Measurements from ENCODE around the gene RAB13. TPM values are rescaled to one million over a fixed set of nuclear protein-coding genes. Genes with fewer than 3 reads are reported as not detected.

Gene RAB13
- polyA plus RNA-seq, 1 of the 3 experiments (the other 2 are of a cell fraction): 156 TPM

GRCh38 chr1:153945795-153946621, 40.1 kb downstream of the RAB13 start (continued):
- TF ChIP-seq IRF3 (IDR thresholded peaks at IDR 0.05; ENCODE audit: low read depth, low read length): no peak
- TF ChIP-seq CTCF (IDR thresholded peaks at IDR 0.05): no peak
- TF ChIP-seq RFX5 (IDR thresholded peaks at IDR 0.05; ENCODE audit: low read length): no peak
- TF ChIP-seq TAF1 (IDR thresholded peaks at IDR 0.05; ENCODE audit: borderline replicate concordance, low read depth, low read length): no peak; the same call in 1 of the 2 replicates
- 0 out of 2 replicates have a peak, but pooled peaks have one; percentile 31 for TF ChIP-seq SIN3A (IDR thresholded peaks at IDR 0.05; ENCODE audit: borderline replicate concordance, low read depth, low read length)
- no peak for TF ChIP-seq RXRA (IDR thresholded peaks at IDR 0.05; ENCODE audit: borderline replicate concordance, low read depth)
- TF ChIP-seq NRF1 (IDR thresholded peaks at IDR 0.05; ENCODE audit: low read depth, low read length): no peak

GRCh38 chr1:153945131-153945794, 40.9 kb downstream of the RAB13 start:
- no peaks in the 10 kb centered on the region for H3K9me3 ChIP-seq
- peak overlapping the region; percentile 85 to 91 for H3K4me3 ChIP-seq (ENCODE audit: low read depth in 2 of 2, low read length in 1 of 2)
- peak overlapping the region; percentile 60 to 89 for H3K27ac ChIP-seq (ENCODE audit: low read depth in 2 of 2, low read length in 1 of 2)
- no peaks in the 10 kb centered on the region for H3K27me3 ChIP-seq (ENCODE audit: insufficient read depth)
- H2AFZ ChIP-seq (ENCODE audit: low read depth): peak overlapping the region; percentile 44
- peaks cover 7% of the 10 kb centered on the region for H3F3A ChIP-seq (replicated peaks; ENCODE audit: insufficient read depth)
- peak; percentile 49 for DNase-seq
- peaks cover 30% of the 10 kb centered on the region for H3K79me2 ChIP-seq (ENCODE audit: insufficient read depth)
- H3K4me1 ChIP-seq (ENCODE audit: control insufficient read depth in 1 of 2, insufficient read depth in 2 of 2, low read depth in 1 of 2, low read length in 1 of 2): peaks cover 3 to 17% of the 10 kb centered on the region in 2 experiments; a peak in 2 of 4 replicates
- ChIA-PET POLR2A (interaction anchor here (0.6 to 1.9 kb wide), 3 partner anchors 45 to 67 kb away, joined by 3 to 9 read pairs (median 3); partner anchors contain the start of gene RPS27), CTCF (interaction anchor here (0.7 to 5.1 kb wide), 24 partner anchors 11 to 151 kb away, joined by 3 to 51 read pairs (median 7); partner anchors contain the start of genes CREB3L4, CRTC2, GATAD2B and JTB)
- 63% methylated on average over 9 of the region's 12 CpGs for WGBS (ENCODE audit: low lambda C conversion rate)
- H3K9ac ChIP-seq: peak overlapping the region; percentile 80
- H3K36me3 ChIP-seq (replicated peaks in 1 of 2; ENCODE audit: control insufficient read depth in 1 of 2, insufficient read depth in 2 of 2, low read length in 1 of 2): peaks cover 10 to 50% of the 10 kb centered on the region in 2 experiments
- H3K9me2 ChIP-seq: no peaks in the 10 kb centered on the region
- H4K20me1 ChIP-seq (ENCODE audit: insufficient read depth): no peaks in the 10 kb centered on the region
- peak overlapping the region; percentile 95 for H3K4me2 ChIP-seq
- TF ChIP-seq CTCF (IDR thresholded peaks at IDR 0.05): no peak
- TF ChIP-seq GABPA (IDR thresholded peaks at IDR 0.05; ENCODE audit: low read depth): no peak
- no peak for TF ChIP-seq FOXM1 (IDR thresholded peaks at IDR 0.05; ENCODE audit: low read depth)
- no peak for TF ChIP-seq USF2 (IDR thresholded peaks at IDR 0.05; ENCODE audit: borderline replicate concordance, low read depth, low read length)
- TF ChIP-seq RXRA (IDR thresholded peaks at IDR 0.05; ENCODE audit: borderline replicate concordance, low read depth): no peak
- TF ChIP-seq GATA2 (CRISPR knock-in tag; IDR thresholded peaks at IDR 0.05): no peak
- no peak for TF ChIP-seq IRF3 (IDR thresholded peaks at IDR 0.05; ENCODE audit: low read depth, low read length)
- TF ChIP-seq USF1 (IDR thresholded peaks at IDR 0.05; ENCODE audit: borderline replicate concordance, low read depth): no peak
- no peak for TF ChIP-seq RAD21 (IDR thresholded peaks at IDR 0.05; ENCODE audit: low read length)
- TF ChIP-seq JUND (IDR thresholded peaks at IDR 0.05): no peak
- no peak for TF ChIP-seq TAF1 (IDR thresholded peaks at IDR 0.05; ENCODE audit: borderline replicate concordance, low read depth, low read length)
- TF ChIP-seq MXI1 (IDR thresholded peaks at IDR 0.05; ENCODE audit: low read depth, low read length): no peak
- TF ChIP-seq ELF1 (IDR thresholded peaks at IDR 0.05): no peak
- no peak for TF ChIP-seq SMC3 (IDR thresholded peaks at IDR 0.05; ENCODE audit: low read depth, low read length)
- TF ChIP-seq EP300 (IDR thresholded peaks at IDR 0.05; ENCODE audit: borderline replicate concordance in 1 of 2, low read depth in 1 of 2, low read length in 1 of 2): no peak
- no peak for TF ChIP-seq CHD2 (IDR thresholded peaks at IDR 0.05; ENCODE audit: low read length, partially characterized antibody)
- TF ChIP-seq NRF1 (IDR thresholded peaks at IDR 0.05; ENCODE audit: low read depth, low read length): no peak
